Measurements from ENCODE around the gene GNA12. TPM values are rescaled to one million over a fixed set of nuclear protein-coding genes. Genes with fewer than 3 reads are reported as not detected.
A peak's percentile ranks its signal among the peaks of the same experiment; 100 is the strongest.

Gene GNA12
- total and polyA plus RNA-seq, 9 of the 15 experiments (the other 6 are each of a cell fraction or from before 2014, with no cell fraction given), result 0.65 to 32.7 (median 9.6) TPM

DNA sequence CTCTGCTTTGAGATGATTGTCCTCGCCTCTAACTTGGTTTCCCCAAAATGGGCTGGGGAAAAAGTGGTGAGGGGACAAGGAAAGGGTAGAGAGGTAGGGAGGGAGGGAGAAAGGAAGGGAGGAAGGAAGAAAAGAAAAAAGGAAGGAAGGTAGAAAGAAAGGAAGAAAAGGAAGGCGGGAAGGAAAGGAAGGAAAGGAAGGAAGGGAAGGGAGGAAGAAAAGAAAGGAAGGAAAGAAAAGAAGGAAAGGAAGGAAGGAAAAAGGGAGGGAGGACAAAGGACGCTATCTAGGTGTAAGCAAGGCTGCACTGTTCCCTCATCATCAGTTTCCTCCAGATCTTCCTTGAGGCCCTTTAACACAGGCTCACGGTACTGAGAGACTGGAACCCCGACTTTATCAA, 2.2 kb downstream of the GNA12 start:
- Histone ChIP-seq H3K4me3 (no peak overlapping the region), H3K79me2 (ENCODE audit: control insufficient read depth, insufficient read depth, low read length) (peaks cover 13% of the 10 kb centered on the region), H3K9ac (ENCODE audit: insufficient read depth in 1 of 2, low read depth in 2 of 2, low read length in 2 of 2) (no peak overlapping the region), H4K20me1 (replicated peaks; ENCODE audit: control insufficient read depth, insufficient read depth, low read length) (no peaks in the 10 kb centered on the region), H2AFZ (ENCODE audit: low read depth, low read length) (no peak overlapping the region), H3K4me2 (ENCODE audit: insufficient read depth, low read length) (no peak overlapping the region), H3K4me1 (replicated peaks in 1 of 2; ENCODE audit: control insufficient read depth in 2 of 2, insufficient read depth in 2 of 2, low read length in 2 of 2) (peaks cover 9 to 13% of the 10 kb centered on the region in 2 experiments; a peak in 4 of 5 replicates), H3K27ac (ENCODE audit: extremely low read depth, low read depth, low read length) (no peak overlapping the region), H3K9me3 (replicated peaks; ENCODE audit: control insufficient read depth, insufficient read depth, low read depth, low read length) (no peaks in the 10 kb centered on the region), H3K9me1 (ENCODE audit: control insufficient read depth, insufficient read depth, low read length) (no peaks in the 10 kb centered on the region), H3K36me3 (ENCODE audit: control insufficient read depth, insufficient read depth, low read length) (0 out of 3 replicates have a peak, but pooled peaks cover 7% of the 10 kb centered on the region), H3K27me3 (ENCODE audit: control insufficient read depth in 2 of 2, insufficient read depth in 2 of 2, low read length in 2 of 2) (no peaks in the 10 kb centered on the region)
- DNase-seq (ENCODE audit: extremely low read depth in 1 of 4, low spot score in 3 of 4) (no peak), ATAC-seq (no peak), FAIRE-seq (no peak)
- POLR2A ChIA-PET, result no interaction called here
- intact Hi-C loops (cut with micrococcal nuclease) (loop anchor here (10.0 kb wide), 1 partner anchor 87 kb away; no protein-coding TSS in a partner anchor), in situ Hi-C loops (cut with MboI) (no loop called here)
- BruUV-seq (replicated peaks), result no TSS peak
- WGBS (ENCODE audit: insufficient coverage, low coverage, missing lambda C conversion rate), result 52% methylated on average over 4 of the region's 5 CpGs
- CTCF ChIA-PET (ENCODE audit: low intra/inter-chr PET ratio), result no interaction called here
- TF ChIP-seq MEF2A (IDR thresholded peaks at IDR 0.05; ENCODE audit: control insufficient read depth, low read depth, low read length) (no peak), RB1 (IDR thresholded peaks at IDR 0.05; ENCODE audit: low read depth) (no peak), ARHGAP35 (IDR thresholded peaks at IDR 0.05; ENCODE audit: partially characterized antibody) (peak; percentile 34), TOE1 (IDR thresholded peaks at IDR 0.05; ENCODE audit: borderline replicate concordance) (no peak), TOE1 (CRISPR knock-in tag; IDR thresholded peaks at IDR 0.05; ENCODE audit: borderline replicate concordance, low read depth) (no peak), AFF1 (IDR thresholded peaks at IDR 0.05; ENCODE audit: low read depth in 1 of 2, partially characterized antibody in 2 of 2) (no peak), ELF4 (CRISPR knock-in tag; IDR thresholded peaks at IDR 0.05) (peak; percentile 68; the same call in 1 of the 2 replicates), THRB (CRISPR knock-in tag; conservative IDR thresholded peaks at IDR 0.05) (peak; percentile 70; the same call in 1 of the 2 replicates), ILK (tag; IDR thresholded peaks at IDR 0.05; ENCODE audit: borderline replicate concordance, low read depth) (no peak), DIDO1 (tag; IDR thresholded peaks at IDR 0.05; ENCODE audit: low read depth) (no peak)
- TF ChIP-seq, protein P1, sequence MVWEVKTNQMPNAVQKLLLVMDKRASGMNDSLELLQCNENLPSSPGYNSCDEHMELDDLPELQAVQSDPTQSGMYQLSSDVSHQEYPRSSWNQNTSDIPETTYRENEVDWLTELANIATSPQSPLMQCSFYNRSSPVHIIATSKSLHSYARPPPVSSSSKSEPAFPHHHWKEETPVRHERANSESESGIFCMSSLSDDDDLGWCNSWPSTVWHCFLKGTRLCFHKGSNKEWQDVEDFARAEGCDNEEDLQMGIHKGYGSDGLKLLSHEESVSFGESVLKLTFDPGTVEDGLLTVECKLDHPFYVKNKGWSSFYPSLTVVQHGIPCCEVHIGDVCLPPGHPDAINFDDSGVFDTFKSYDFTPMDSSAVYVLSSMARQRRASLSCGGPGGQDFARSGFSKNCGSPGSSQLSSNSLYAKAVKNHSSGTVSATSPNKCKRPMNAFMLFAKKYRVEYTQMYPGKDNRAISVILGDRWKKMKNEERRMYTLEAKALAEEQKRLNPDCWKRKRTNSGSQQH (CRISPR knock-in tag; IDR thresholded peaks at IDR 0.05), result 0 out of 2 replicates have a peak, but pooled peaks have one; percentile 53
- TF ChIP-seq, protein P2, sequence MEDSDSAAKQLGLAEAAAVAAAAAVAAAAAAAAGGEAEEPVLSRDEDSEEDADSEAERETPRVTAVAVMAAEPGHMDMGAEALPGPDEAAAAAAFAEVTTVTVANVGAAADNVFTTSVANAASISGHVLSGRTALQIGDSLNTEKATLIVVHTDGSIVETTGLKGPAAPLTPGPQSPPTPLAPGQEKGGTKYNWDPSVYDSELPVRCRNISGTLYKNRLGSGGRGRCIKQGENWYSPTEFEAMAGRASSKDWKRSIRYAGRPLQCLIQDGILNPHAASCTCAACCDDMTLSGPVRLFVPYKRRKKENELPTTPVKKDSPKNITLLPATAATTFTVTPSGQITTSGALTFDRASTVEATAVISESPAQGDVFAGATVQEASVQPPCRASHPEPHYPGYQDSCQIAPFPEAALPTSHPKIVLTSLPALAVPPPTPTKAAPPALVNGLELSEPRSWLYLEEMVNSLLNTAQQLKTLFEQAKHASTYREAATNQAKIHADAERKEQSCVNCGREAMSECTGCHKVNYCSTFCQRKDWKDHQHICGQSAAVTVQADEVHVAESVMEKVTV (CRISPR knock-in tag; IDR thresholded peaks at IDR 0.05), result no peak

Data from K562 (cell line).